ENCODE data around the gene KIT. TPM values are rescaled to one million over a fixed set of nuclear protein-coding genes. Genes with fewer than 3 reads are reported as not detected.

Gene KIT
- total RNA-seq, 4 donors from 2014 or later, result 0.61 to 36.8 (median 4.0) TPM

- 21 to 26% methylated on average over 7 to 8 of the region's 9 CpGs for WGBS, 2 donors
- intact Hi-C loops (cut with DNase I), result no loop called here
- peak overlapping the region in 3 of 4 donors; percentile 55 to 68 (median 60) for H3K4me3 ChIP-seq
- DNase-seq, result no peak
- H3K4me1 ChIP-seq, result peaks cover 14 to 55% (median 24%) of the 10 kb centered on the region in 3 donors
- no peak for TF ChIP-seq CTCF (IDR thresholded peaks at IDR 0.05)
- no peak for TF ChIP-seq POLR2A (IDR thresholded peaks at IDR 0.05)
- H3K27ac ChIP-seq, result peak overlapping the region in 1 of 4 donors; percentile 7
- H3K27me3 ChIP-seq, result peaks cover 0 to 77% (median 7%) of the 10 kb centered on the region in 4 donors
- no peaks in the 10 kb centered on the region for H3K36me3 ChIP-seq
- H3K9me3 ChIP-seq, result no peaks in the 10 kb centered on the region
Observed at GRCh38 chr4:54659749-54660535, 2.2 kb downstream of the KIT start.

DNA sequence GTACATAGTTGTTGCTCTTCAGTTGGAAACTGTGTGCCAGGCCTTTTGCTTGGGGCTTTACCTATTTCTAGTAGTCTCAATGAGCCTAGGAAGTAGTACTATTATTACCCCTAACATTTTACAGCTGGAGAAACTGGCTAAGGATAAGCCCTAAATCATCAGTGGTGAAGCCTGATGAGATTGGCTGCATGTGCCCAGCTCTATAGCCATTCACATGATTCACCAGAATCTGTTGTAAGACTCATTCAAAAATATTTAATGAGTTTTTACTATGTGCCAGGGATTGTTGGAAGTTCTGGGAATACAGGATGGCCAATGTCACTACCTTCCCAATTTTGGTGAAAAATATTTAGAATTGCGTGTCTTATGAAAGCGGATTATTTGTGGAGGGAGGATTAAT is 2.8 kb downstream of the KIT start:
- peaks cover 0 to 83% (median 7%) of the 10 kb centered on the region in 4 donors for H3K27me3 ChIP-seq
- H3K36me3 ChIP-seq, result no peaks in the 10 kb centered on the region
- peaks cover 14 to 55% (median 24%) of the 10 kb centered on the region in 3 donors for H3K4me1 ChIP-seq
- peak overlapping the region in 1 of 4 donors; percentile 60 for H3K4me3 ChIP-seq
- 84 to 86% methylated on average over 2 of the region's 2 CpGs for WGBS, 2 donors
- TF ChIP-seq CTCF (IDR thresholded peaks at IDR 0.05), result no peak
- no peak for TF ChIP-seq POLR2A (IDR thresholded peaks at IDR 0.05)
- H3K9me3 ChIP-seq, result no peaks in the 10 kb centered on the region
- intact Hi-C loops (cut with DNase I), result no loop called here
- no peak for DNase-seq
- H3K27ac ChIP-seq, result peak overlapping the region in 1 of 4 donors; percentile 7

DNA sequence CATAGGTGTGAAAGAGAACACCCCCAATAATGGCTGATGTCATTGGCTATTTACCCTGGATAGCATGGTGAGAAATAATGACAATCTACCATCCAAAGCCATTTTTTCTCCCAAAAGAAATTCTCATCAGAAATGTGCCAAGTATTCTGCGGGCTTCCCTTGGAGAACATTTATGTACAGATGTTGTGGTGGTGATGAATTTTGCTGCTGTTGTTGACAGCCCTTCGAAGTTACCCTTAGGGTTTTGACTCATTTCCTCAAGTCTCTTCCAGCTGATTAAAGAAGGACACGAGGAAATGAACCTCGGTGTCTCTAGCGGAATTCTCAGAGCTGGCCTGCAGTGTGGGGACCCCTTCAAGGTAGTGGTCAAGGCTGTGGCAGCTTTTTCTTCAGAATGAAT is 3.4 kb downstream of the KIT start:
- Histone ChIP-seq H3K9me3 (no peaks in the 10 kb centered on the region), H3K4me1 (peaks cover 14 to 55% (median 24%) of the 10 kb centered on the region in 3 donors), H3K4me3 (no peak overlapping the region), H3K27ac (no peak overlapping the region), H3K36me3 (no peaks in the 10 kb centered on the region), H3K27me3 (peaks cover 0 to 84% (median 7%) of the 10 kb centered on the region in 4 donors)
- intact Hi-C loops (cut with DNase I), result no loop called here
- 43 to 49% methylated on average over 5 of the region's 5 CpGs for WGBS, 2 donors
- no peak for TF ChIP-seq POLR2A (IDR thresholded peaks at IDR 0.05)
- no peak for TF ChIP-seq CTCF (IDR thresholded peaks at IDR 0.05)
- DNase-seq, result no peak

DNA sequence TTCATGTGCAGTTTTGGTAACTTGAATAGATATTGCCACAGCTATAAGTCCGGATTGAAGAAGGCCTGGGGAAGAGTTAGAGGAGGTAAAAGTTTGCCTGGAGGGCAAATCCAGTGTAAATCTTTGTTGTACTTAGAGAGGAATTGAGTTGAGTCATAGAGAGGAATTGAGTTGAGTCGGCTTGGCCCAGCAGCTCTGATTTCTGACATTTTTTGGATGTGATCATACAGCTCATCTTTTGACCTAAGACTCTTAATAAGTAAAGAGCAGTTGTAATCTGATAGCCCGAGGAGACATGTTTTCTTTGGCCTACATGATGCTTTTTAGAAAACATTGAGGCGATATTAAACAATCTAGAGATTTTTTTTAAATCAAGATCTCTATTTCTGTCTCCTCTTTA is 3.9 kb downstream of the KIT start:
- no peak for DNase-seq
- H3K4me1 ChIP-seq, result peaks cover 14 to 55% (median 24%) of the 10 kb centered on the region in 3 donors
- intact Hi-C loops (cut with DNase I), result no loop called here
- no peaks in the 10 kb centered on the region for H3K9me3 ChIP-seq
- H3K27ac ChIP-seq, result no peak overlapping the region
- H3K36me3 ChIP-seq, result no peaks in the 10 kb centered on the region
- no peak overlapping the region for H3K4me3 ChIP-seq
- 24 to 43% methylated on average over 4 of the region's 4 CpGs for WGBS, 2 donors
- H3K27me3 ChIP-seq, result peaks cover 0 to 82% (median 7%) of the 10 kb centered on the region in 4 donors
- no peak for TF ChIP-seq CTCF (IDR thresholded peaks at IDR 0.05)
- TF ChIP-seq POLR2A (IDR thresholded peaks at IDR 0.05), result no peak

- Histone ChIP-seq H3K27me3 (peaks cover 0 to 77% (median 7%) of the 10 kb centered on the region in 4 donors), H3K9me3 (no peaks in the 10 kb centered on the region), H3K36me3 (no peaks in the 10 kb centered on the region), H3K4me1 (peaks cover 14 to 52% (median 23%) of the 10 kb centered on the region in 3 donors), H3K4me3 (no peak overlapping the region), H3K27ac (no peak overlapping the region)
- WGBS, 2 donors, result 81 to 97% methylated on average over 2 to 3 of the region's 3 CpGs
- intact Hi-C loops (cut with DNase I), result no loop called here
- no peak for DNase-seq
- TF ChIP-seq POLR2A (IDR thresholded peaks at IDR 0.05), result no peak
- TF ChIP-seq CTCF (IDR thresholded peaks at IDR 0.05), result no peak
Observed at GRCh38 chr4:54662123-54662522, 4.4 kb downstream of the KIT start.

Measured in esophagus squamous epithelium (tissue), 5 donors.